GM12878 (cell line): ENCODE results near the gene IL5. TPM values are rescaled to one million over a fixed set of nuclear protein-coding genes. Genes with fewer than 3 reads are reported as not detected.

Source experiments
- ATAC-seq: fragments of 200-7000 bp; cut with Tn5 transposase; 3 replicates; pipeline ENCODE4 v1.9.1; 2020; ENCODE audit warnings: mild to moderate bottlenecking, moderate library complexity
- BruUV-seq: library from RNA; stranded (reverse); fragments of 400-500 nt; replicated peaks from 2 replicates; lab custom pipeline; 2021; lab: Mats Ljungman, UMichigan
- CTCF ChIA-PET: fragments of 300-600 bp; sonication (Branson Sonifier 250); formaldehyde crosslinking; extraction: SDS; loops from one replicate; lab custom pipeline; 2021; ENCODE audit warnings: inconsistent platforms; lab: Yijun Ruan, JAX
- POLR2A ChIA-PET: fragments of 350-600 bp; formaldehyde crosslinking; extraction: SDS; loops from one replicate; lab custom pipeline; 2021; ENCODE audit warnings: inconsistent platforms; lab: Charles Lee
- RAD21 ChIA-PET: fragments of 300-600 bp; sonication (Branson Sonifier 250); formaldehyde crosslinking; loops from one replicate; lab custom pipeline; 2023; ENCODE audit warnings: antibody characterized with exemption; ENCODE audit not compliant: unreplicated experiment; lab: Charles Lee
- SMC1A ChIA-PET: fragments of 300-600 bp; sonication (Branson Sonifier 250); formaldehyde crosslinking; loops from one replicate; lab custom pipeline; 2023; ENCODE audit not compliant: unreplicated experiment, uncharacterized antibody; lab: Charles Lee
- DNase-seq: peaks from one replicate; pipeline ENCODE4 v3.0.0-alpha.2; 2011; ENCODE audit warnings: low read depth, low spot score
- FAIRE-seq: peaks from 3 replicates; lab custom pipeline; 2011; peaks lifted over from hg19 to GRCh38; lab: Jason Lieb, UNC
- H2AFZ ChIP-seq: 2 replicates; pipeline ENCODE4 v1.6.0; 2011; ENCODE audit warnings: low read depth, low read length, control low read depth; ENCODE audit not compliant: control insufficient read depth
- H3K27ac ChIP-seq: 2 replicates; pipeline ENCODE4 v1.5.1; 2011; ENCODE audit warnings: control low read depth; ENCODE audit not compliant: control insufficient read depth, insufficient read depth
- H3K27me3 ChIP-seq, 2 experiments: replicated peaks in 1 of 2; 2 replicates each; pipeline versions ENCODE4 v1.6.0 to v1.6.1; 2011; ENCODE audit warnings: low read length in 1 of 2; ENCODE audit not compliant: control insufficient read depth in 2 of 2, insufficient read depth in 2 of 2
- H3K36me3 ChIP-seq, 2 experiments: 2 replicates each; pipeline ENCODE4 v1.5.1; 2011; ENCODE audit warnings: low read length in 1 of 2; ENCODE audit not compliant: control insufficient read depth in 2 of 2, insufficient read depth in 2 of 2
- H3K4me1 ChIP-seq: 2 replicates; pipeline ENCODE4 v1.6.1; 2011; ENCODE audit warnings: mild to moderate bottlenecking, low read length, moderate library complexity, mixed read lengths; ENCODE audit not compliant: control insufficient read depth, insufficient read depth
- H3K4me2 ChIP-seq: 2 replicates; pipeline ENCODE4 v1.6.0; 2011; ENCODE audit warnings: control low read depth; ENCODE audit not compliant: control insufficient read depth, insufficient read depth
- H3K4me3 ChIP-seq: fragments of 200-600 bp; sonication (generic); 2 replicates; pipeline ENCODE4 v1.5.1; 2016
- H3K79me2 ChIP-seq: 2 replicates; pipeline ENCODE4 v1.6.0; 2011; ENCODE audit warnings: low read length; ENCODE audit not compliant: control insufficient read depth, insufficient read depth
- H3K9ac ChIP-seq: 2 replicates; pipeline ENCODE4 v1.8.0; 2011; ENCODE audit warnings: low read length, control low read depth, mixed read lengths; ENCODE audit not compliant: control insufficient read depth, insufficient read depth
- H3K9me3 ChIP-seq: replicated peaks from 3 replicates; pipeline ENCODE4 v1.5.1; 2011; ENCODE audit warnings: mild to moderate bottlenecking, low read length; ENCODE audit not compliant: control insufficient read depth, insufficient read depth
- H4K20me1 ChIP-seq: 2 replicates; pipeline ENCODE4 v1.6.0; 2011; ENCODE audit not compliant: control insufficient read depth, insufficient read depth
- CHD4 ChIP-seq: fragments of 200-600 bp; sonication (generic); IDR thresholded peaks from 2 replicates; pipeline ENCODE4 v1.6.1; 2016; ENCODE audit warnings: mild to moderate bottlenecking
- MLLT1 ChIP-seq: fragments of 450-650 bp; IDR thresholded peaks from 2 replicates; pipeline ENCODE4 v1.6.1; 2016; ENCODE audit warnings: mild to moderate bottlenecking
- NFIC ChIP-seq: IDR thresholded peaks from 2 replicates; pipeline ENCODE4 v1.6.1; 2012; ENCODE audit warnings: low read depth, mild to moderate bottlenecking, inconsistent platforms, low read length, moderate library complexity
- NR2C2 ChIP-seq: IDR thresholded peaks from 2 replicates; pipeline ENCODE4 v1.6.1; 2011; ENCODE audit warnings: borderline replicate concordance, low read depth; ENCODE audit not compliant: control insufficient read depth, insufficient read length
- WGBS: methylation state at CpG from one replicate; pipeline ENCODE4 v1.1.6; 2016; ENCODE audit warnings: low lambda C conversion rate; ENCODE audit not compliant: insufficient replicate concordance, insufficient coverage; ENCODE audit errors: missing lambda C conversion rate; 5-methylcytosine and 5-hydroxymethylcytosine counted together
- in situ Hi-C: fragments of 300-500 bp; cut with MboI; formaldehyde crosslinking; loops from 9 replicates; pipeline ENCODE4 v1.14.3; 2018; ENCODE audit warnings: mixed read lengths
- intact Hi-C: fragments of 100-400 bp; cut with micrococcal nuclease; formaldehyde crosslinking; loops from one replicate; pipeline ENCODE4 v1.14.2; 2022; ENCODE audit not compliant: unreplicated experiment
- polyA plus RNA-seq, 11 experiments: library from polyadenylated mRNA; depleted of rRNA in 4 of 11; unstranded in 6 of 11; stranded (reverse) in 5 of 11; fragments of >200 nt; fragmentation: Nextera tagmentation in 4 of 11; fragmentation: Illumina TruSeq in 1 of 11; extraction: Ambion mirVana in 4 of 11; extraction: Trizol in 1 of 11; gene quantifications; 1 replicate in 1 of 11; 2 replicates in 10 of 11; pipeline versions ENCODE4 v1.2.1 to v1.2.3, GENCODE V29; 2011 to 2016; ENCODE audit warnings: inconsistent platforms in 2 of 11, missing spikeins in 2 of 11, low read depth in 1 of 11
- total RNA-seq, 4 experiments: library from RNA; depleted of rRNA in 3 of 4; stranded (reverse); fragments of >200 nt in 3 of 4; fragmentation: Illumina TruSeq in 1 of 4; extraction: Trizol in 1 of 4; gene quantifications; 2 replicates each; pipeline versions ENCODE4 v1.2.1 to v1.2.3, GENCODE V29; 2013 to 2021
- TF ChIP-seq, protein P1 (sequence below): fragments of 450-650 bp; IDR thresholded peaks from 2 replicates; pipeline ENCODE4 v1.6.1; 2014; ENCODE audit warnings: mild to moderate bottlenecking

The IL5 gene
- total and polyA plus RNA-seq, 10 of the 15 experiments (the other 5 are each of a cell fraction or from before 2014, with no cell fraction given): not detected

- no peak overlapping the region for H2AFZ ChIP-seq
- no peaks in the 10 kb centered on the region; a peak in 1 of 4 replicates for H3K27me3 ChIP-seq
- H3K79me2 ChIP-seq: no peaks in the 10 kb centered on the region
- H3K4me3 ChIP-seq: no peak overlapping the region
- intact Hi-C loops: no loop called here
- FAIRE-seq (no peak), DNase-seq (no peak), ATAC-seq (no peak)
- H3K9me3 ChIP-seq: no peaks in the 10 kb centered on the region
- no peaks in the 10 kb centered on the region for H4K20me1 ChIP-seq
- H3K4me2 ChIP-seq: no peak overlapping the region
- ChIA-PET RAD21 (interaction anchor here (0.8 kb wide), 1 partner anchor 122 kb away, joined by 3 read pairs; no protein-coding TSS in a partner anchor), POLR2A (interaction anchor here (0.6 kb wide), 1 partner anchor 412 kb away, joined by 4 read pairs; no protein-coding TSS in a partner anchor), CTCF (interaction anchor here (1.4 kb wide), 1 partner anchor 41 kb away, joined by 3 read pairs; no protein-coding TSS in a partner anchor), SMC1A (interaction anchor here (1.2 to 1.5 kb wide), 3 partner anchors 10 to 271 kb away, joined by 3 to 4 read pairs (median 3); no protein-coding TSS in a partner anchor)
- in situ Hi-C loops: no loop called here
- H3K27ac ChIP-seq: no peak overlapping the region
- BruUV-seq: no TSS peak
- TF ChIP-seq NR2C2 (no peak), CHD4 (no peak), MLLT1 (no peak), NFIC (no peak)
- TF ChIP-seq, protein P1, sequence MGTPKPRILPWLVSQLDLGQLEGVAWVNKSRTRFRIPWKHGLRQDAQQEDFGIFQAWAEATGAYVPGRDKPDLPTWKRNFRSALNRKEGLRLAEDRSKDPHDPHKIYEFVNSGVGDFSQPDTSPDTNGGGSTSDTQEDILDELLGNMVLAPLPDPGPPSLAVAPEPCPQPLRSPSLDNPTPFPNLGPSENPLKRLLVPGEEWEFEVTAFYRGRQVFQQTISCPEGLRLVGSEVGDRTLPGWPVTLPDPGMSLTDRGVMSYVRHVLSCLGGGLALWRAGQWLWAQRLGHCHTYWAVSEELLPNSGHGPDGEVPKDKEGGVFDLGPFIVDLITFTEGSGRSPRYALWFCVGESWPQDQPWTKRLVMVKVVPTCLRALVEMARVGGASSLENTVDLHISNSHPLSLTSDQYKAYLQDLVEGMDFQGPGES: no peak
- H3K9ac ChIP-seq: no peak overlapping the region
- H3K4me1 ChIP-seq: 0 out of 2 replicates have a peak, but pooled peaks cover 3% of the 10 kb centered on the region
- no peaks in the 10 kb centered on the region for H3K36me3 ChIP-seq
- WGBS: 64% methylated on average over 2 of the region's 2 CpGs
Observed at GRCh38 chr5:132547269-132547668, 3.9 kb upstream of the IL5 start.
